Mesenchymal stem cell (in vitro differentiated cells and primary cell): Measurements from ENCODE around the gene PMEPA1.

Experiments
- DNase-seq: peaks from one replicate; pipeline ENCODE4 v3.0.0-alpha.2; 2013
- H2AFZ ChIP-seq: one replicate; pipeline ENCODE4 v1.6.1; 2013; ENCODE audit warnings: low read depth, mild to moderate bottlenecking, control low read depth, inconsistent platforms, low read length, moderate library complexity
- H2AK5ac ChIP-seq: 2 replicates; pipeline ENCODE4 v1.6.1; 2013; ENCODE audit warnings: low read length, moderate library complexity, mild to moderate bottlenecking, inconsistent platforms; ENCODE audit not compliant: severe bottlenecking
- H2BK120ac ChIP-seq: one replicate; pipeline ENCODE4 v1.6.1; 2013; ENCODE audit warnings: low read depth, mild to moderate bottlenecking, inconsistent platforms, low read length, moderate library complexity
- H2BK12ac ChIP-seq, 2 experiments: one replicate each; pipeline ENCODE4 v1.6.1; 2013; ENCODE audit warnings: inconsistent platforms in 2 of 2, low read length in 2 of 2, mild to moderate bottlenecking in 2 of 2, moderate library complexity in 2 of 2, control low read depth in 1 of 2
- H2BK15ac ChIP-seq: one replicate; pipeline ENCODE4 v1.6.1; 2013; ENCODE audit warnings: mild to moderate bottlenecking, low read depth, inconsistent platforms; ENCODE audit not compliant: poor library complexity, severe bottlenecking
- H2BK5ac ChIP-seq: 2 replicates; pipeline ENCODE4 v1.6.1; 2013; ENCODE audit warnings: low read depth, mild to moderate bottlenecking, low read length, control low read depth, inconsistent platforms; ENCODE audit not compliant: poor library complexity, severe bottlenecking
- H3K14ac ChIP-seq, 2 experiments: one replicate each; pipeline ENCODE4 v1.6.1; 2013; ENCODE audit warnings: inconsistent platforms in 2 of 2, low read length in 2 of 2, control low read depth in 1 of 2, mild to moderate bottlenecking in 1 of 2, moderate library complexity in 1 of 2
- H3K18ac ChIP-seq, 2 experiments: one replicate each; pipeline ENCODE4 v1.6.1; 2013; ENCODE audit warnings: inconsistent platforms in 2 of 2, low read length in 2 of 2, control low read depth in 1 of 2, low read depth in 1 of 2, mild to moderate bottlenecking in 1 of 2
- H3K23ac ChIP-seq, 2 experiments: one replicate each; pipeline ENCODE4 v1.6.1; 2013; ENCODE audit warnings: inconsistent platforms in 2 of 2, low read length in 2 of 2, mild to moderate bottlenecking in 2 of 2, moderate library complexity in 2 of 2, control low read depth in 1 of 2
- H3K27ac ChIP-seq: 2 replicates; pipeline ENCODE4 v1.5.1; 2013; ENCODE audit warnings: mild to moderate bottlenecking, moderate library complexity, low read length, control low read depth, inconsistent platforms; ENCODE audit not compliant: poor library complexity, severe bottlenecking
- H3K27me3 ChIP-seq, 2 experiments: 2 replicates each; pipeline versions ENCODE4 v1.6.1 to v1.7.0; 2013; ENCODE audit warnings: low read length in 2 of 2, mild to moderate bottlenecking in 2 of 2, moderate library complexity in 2 of 2, control low read depth in 1 of 2, inconsistent platforms in 1 of 2; ENCODE audit not compliant: control insufficient read depth in 1 of 2, insufficient read depth in 1 of 2
- H3K36me3 ChIP-seq, 2 experiments: 2 replicates each; pipeline versions ENCODE4 v1.6.1 to v1.7.0; 2013; ENCODE audit warnings: low read length in 2 of 2, control low read depth in 1 of 2, inconsistent platforms in 1 of 2, low read depth in 1 of 2, mild to moderate bottlenecking in 1 of 2; ENCODE audit not compliant: insufficient read depth in 2 of 2, control insufficient read depth in 1 of 2
- H3K4ac ChIP-seq, 2 experiments: one replicate each; pipeline ENCODE4 v1.6.1; 2013; ENCODE audit warnings: inconsistent platforms in 2 of 2, low read length in 2 of 2, mild to moderate bottlenecking in 2 of 2, moderate library complexity in 2 of 2, control low read depth in 1 of 2, low read depth in 1 of 2
- H3K4me1 ChIP-seq: 2 replicates; pipeline ENCODE4 v1.6.1; 2013; ENCODE audit warnings: low read depth, low read length, control low read depth; ENCODE audit not compliant: control insufficient read depth, insufficient read depth
- H3K4me2 ChIP-seq: 2 replicates; pipeline ENCODE4 v1.6.1; 2013; ENCODE audit warnings: low read length, mild to moderate bottlenecking, inconsistent platforms; ENCODE audit not compliant: poor library complexity, severe bottlenecking
- H3K4me3 ChIP-seq, 2 experiments: 2 replicates each; pipeline versions ENCODE4 v1.5.1 to v1.7.0; 2013; ENCODE audit warnings: low read length in 2 of 2, mild to moderate bottlenecking in 2 of 2, control low read depth in 1 of 2, low read depth in 1 of 2; ENCODE audit not compliant: insufficient read depth in 1 of 2
- H3K79me1 ChIP-seq: replicated peaks from 2 replicates; pipeline ENCODE4 v1.6.1; 2013; ENCODE audit warnings: mild to moderate bottlenecking, control low read depth, low read length, inconsistent platforms; ENCODE audit not compliant: poor library complexity, severe bottlenecking
- H3K9ac ChIP-seq: 2 replicates; pipeline ENCODE4 v1.7.0; 2013; ENCODE audit warnings: mild to moderate bottlenecking, low read length, moderate library complexity
- H3K9me3 ChIP-seq: 2 replicates; pipeline ENCODE4 v1.7.0; 2013; ENCODE audit warnings: mild to moderate bottlenecking, low read length; ENCODE audit not compliant: control insufficient read depth
- H4K8ac ChIP-seq: one replicate; pipeline ENCODE4 v1.6.1; 2013; ENCODE audit warnings: inconsistent platforms, mild to moderate bottlenecking, low read length, moderate library complexity
- H4K91ac ChIP-seq: one replicate; pipeline ENCODE4 v1.6.1; 2013; ENCODE audit warnings: mild to moderate bottlenecking, low read length, inconsistent platforms
- WGBS: methylation state at CpG from one replicate; pipeline ENCODE4 v1.1.7; 2013; ENCODE audit warnings: mixed read lengths; 5-methylcytosine and 5-hydroxymethylcytosine counted together

Gene PMEPA1

GRCh38 chr20:57691699-57692098 is 18.1 kb downstream of the PMEPA1 start:
- Histone ChIP-seq H2BK120ac (no peak overlapping the region), H2BK12ac (no peak overlapping the region), H2BK5ac (no peak overlapping the region), H3K23ac (no peak overlapping the region), H4K8ac (no peak overlapping the region), H3K14ac (no peak overlapping the region), H2AFZ (no peak overlapping the region), H3K4me3 (no peak overlapping the region), H2BK15ac (no peak overlapping the region), H3K4me2 (no peak overlapping the region), H3K9ac (no peak overlapping the region), H3K4ac (no peak overlapping the region), H3K27me3 (peaks cover 0 to 55% of the 10 kb centered on the region in 2 experiments), H3K79me1 (peaks cover 77% of the 10 kb centered on the region), H2AK5ac (no peak overlapping the region), H4K91ac (no peak overlapping the region), H3K27ac (no peak overlapping the region), H3K36me3 (peaks cover 0 to 11% of the 10 kb centered on the region in 2 experiments), H3K18ac (no peak overlapping the region), H3K9me3 (no peaks in the 10 kb centered on the region), H3K4me1 (peaks cover 35% of the 10 kb centered on the region)
- WGBS, result 92% methylated on average over 12 of the region's 12 CpGs
- DNase-seq, result no peak

- H3K23ac ChIP-seq, result no peak overlapping the region
- H3K79me1 ChIP-seq, result peaks cover 71% of the 10 kb centered on the region
- H3K18ac ChIP-seq, result no peak overlapping the region
- no peak overlapping the region for H2BK12ac ChIP-seq
- H4K8ac ChIP-seq, result no peak overlapping the region
- H3K4me1 ChIP-seq, result peaks cover 27% of the 10 kb centered on the region
- no peak overlapping the region for H3K4ac ChIP-seq
- 93% methylated on average over 15 of the region's 15 CpGs for WGBS
- H3K27ac ChIP-seq, result no peak overlapping the region
- peaks cover 0 to 11% of the 10 kb centered on the region in 2 experiments for H3K36me3 ChIP-seq
- no peak overlapping the region for H2AK5ac ChIP-seq
- no peak overlapping the region for H2AFZ ChIP-seq
- H2BK120ac ChIP-seq, result no peak overlapping the region
- H3K27me3 ChIP-seq, result peaks cover 0 to 55% of the 10 kb centered on the region in 2 experiments
- no peak overlapping the region for H3K9ac ChIP-seq
- no peak overlapping the region for H4K91ac ChIP-seq
- no peak overlapping the region for H3K14ac ChIP-seq
- H2BK5ac ChIP-seq, result no peak overlapping the region
- H3K4me2 ChIP-seq, result no peak overlapping the region
- no peak for DNase-seq
- no peak overlapping the region for H2BK15ac ChIP-seq
- no peak overlapping the region for H3K4me3 ChIP-seq
- H3K9me3 ChIP-seq, result no peaks in the 10 kb centered on the region
Observed at GRCh38 chr20:57690525-57690924, 19.3 kb downstream of the PMEPA1 start.

GRCh38 chr20:57689745-57690481 is 19.9 kb downstream of the PMEPA1 start:
- 88% methylated on average over 22 of the region's 23 CpGs for WGBS
- H3K4ac ChIP-seq, result no peak overlapping the region

GRCh38 chr20:57688864-57689263 is 21.0 kb downstream of the PMEPA1 start:
- 93% methylated on average over 16 of the region's 16 CpGs for WGBS
- Histone ChIP-seq H3K9ac (no peak overlapping the region), H2BK120ac (no peak overlapping the region), H2BK5ac (no peak overlapping the region), H2BK12ac (no peak overlapping the region), H3K4me1 (peaks cover 19% of the 10 kb centered on the region), H3K9me3 (no peaks in the 10 kb centered on the region), H3K4me2 (no peak overlapping the region), H4K91ac (no peak overlapping the region), H4K8ac (no peak overlapping the region), H3K4ac (no peak overlapping the region), H3K36me3 (peaks cover 0 to 11% of the 10 kb centered on the region in 2 experiments), H3K27ac (no peak overlapping the region), H2AK5ac (no peak overlapping the region), H3K23ac (no peak overlapping the region), H2BK15ac (no peak overlapping the region), H3K27me3 (peaks cover 0 to 55% of the 10 kb centered on the region in 2 experiments), H2AFZ (no peak overlapping the region), H3K79me1 (peaks cover 69% of the 10 kb centered on the region), H3K14ac (no peak overlapping the region), H3K4me3 (peak overlapping the region in 1 of 2 experiments; percentile 29), H3K18ac (no peak overlapping the region)
- no peak for DNase-seq

More at GRCh38 chr20:57689745-57690481, 19.9 kb downstream of the PMEPA1 start:
- Histone ChIP-seq H3K36me3 (peaks cover 0 to 11% of the 10 kb centered on the region in 2 experiments), H3K9me3 (no peaks in the 10 kb centered on the region), H3K4me2 (no peak overlapping the region), H3K23ac (no peak overlapping the region), H3K4me3 (no peak overlapping the region), H3K14ac (no peak overlapping the region), H3K79me1 (peaks cover 72% of the 10 kb centered on the region), H4K8ac (no peak overlapping the region), H2BK120ac (no peak overlapping the region), H3K9ac (no peak overlapping the region), H2BK15ac (no peak overlapping the region), H3K18ac (no peak overlapping the region), H4K91ac (no peak overlapping the region), H2AK5ac (no peak overlapping the region), H2BK5ac (no peak overlapping the region), H2AFZ (no peak overlapping the region), H3K4me1 (peaks cover 21% of the 10 kb centered on the region), H2BK12ac (no peak overlapping the region), H3K27ac (no peak overlapping the region), H3K27me3 (peaks cover 0 to 55% of the 10 kb centered on the region in 2 experiments)
- no peak for DNase-seq
